HUES6 (cell line): ENCODE measurements around the gene ARHGEF10L.

Experiments used
- H3K27ac ChIP-seq: 2 replicates; pipeline ENCODE4 v1.7.0; 2013; ENCODE audit warnings: low read depth, mild to moderate bottlenecking, low read length, inconsistent platforms
- H3K27me3 ChIP-seq: 2 replicates; pipeline ENCODE4 v1.6.1; 2013; ENCODE audit warnings: low read length; ENCODE audit not compliant: control insufficient read depth, insufficient read depth
- H3K36me3 ChIP-seq: 2 replicates; pipeline ENCODE4 v1.6.1; 2013; ENCODE audit warnings: low read length; ENCODE audit not compliant: control insufficient read depth, insufficient read depth
- H3K4me1 ChIP-seq: 2 replicates; pipeline ENCODE4 v1.6.1; 2013; ENCODE audit warnings: low read length; ENCODE audit not compliant: control insufficient read depth, insufficient read depth
- H3K4me3 ChIP-seq: 2 replicates; pipeline ENCODE4 v1.5.1; 2013; ENCODE audit warnings: low read depth, low read length
- H3K9ac ChIP-seq: one replicate; pipeline ENCODE4 v1.6.1; 2013; ENCODE audit warnings: mild to moderate bottlenecking, low read length
- H3K9me3 ChIP-seq: 2 replicates; pipeline ENCODE4 v1.6.1; 2013; ENCODE audit warnings: low read depth, low read length; ENCODE audit not compliant: control insufficient read depth, insufficient read depth

Gene ARHGEF10L

DNA sequence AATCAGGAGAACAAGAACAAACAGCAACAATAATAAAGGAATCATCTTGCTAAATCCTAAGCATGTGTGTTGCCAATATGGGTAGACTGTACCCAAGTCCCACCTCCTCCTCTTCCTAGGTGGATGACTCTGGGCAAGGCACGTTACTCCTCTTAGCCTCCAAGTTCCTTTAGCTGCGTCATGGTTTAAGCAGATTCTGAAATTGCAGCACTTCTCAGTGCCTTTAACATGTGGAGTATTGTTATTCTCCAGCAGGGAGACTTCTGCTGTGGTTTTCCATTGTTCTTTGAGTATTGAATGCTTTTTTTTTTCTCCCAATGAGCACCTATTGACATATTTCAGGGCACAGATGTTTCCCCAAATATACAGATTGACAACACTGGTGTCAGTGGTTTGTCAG, 15.5 kb downstream of the ARHGEF10L start:
- Histone ChIP-seq H3K36me3 (no peaks in the 10 kb centered on the region), H3K4me1 (peaks cover 56% of the 10 kb centered on the region), H3K27me3 (no peaks in the 10 kb centered on the region), H3K4me3 (no peak overlapping the region), H3K27ac (no peak overlapping the region), H3K9ac (no peak overlapping the region), H3K9me3 (no peaks in the 10 kb centered on the region)

GRCh38 chr1:17557986-17558385, 18.5 kb downstream of the ARHGEF10L start:
- peaks cover 48% of the 10 kb centered on the region for H3K4me1 ChIP-seq
- no peaks in the 10 kb centered on the region for H3K27me3 ChIP-seq
- H3K36me3 ChIP-seq: no peaks in the 10 kb centered on the region
- H3K9me3 ChIP-seq: no peaks in the 10 kb centered on the region
- H3K4me3 ChIP-seq: no peak overlapping the region
- H3K27ac ChIP-seq: no peak overlapping the region
- H3K9ac ChIP-seq: no peak overlapping the region

DNA sequence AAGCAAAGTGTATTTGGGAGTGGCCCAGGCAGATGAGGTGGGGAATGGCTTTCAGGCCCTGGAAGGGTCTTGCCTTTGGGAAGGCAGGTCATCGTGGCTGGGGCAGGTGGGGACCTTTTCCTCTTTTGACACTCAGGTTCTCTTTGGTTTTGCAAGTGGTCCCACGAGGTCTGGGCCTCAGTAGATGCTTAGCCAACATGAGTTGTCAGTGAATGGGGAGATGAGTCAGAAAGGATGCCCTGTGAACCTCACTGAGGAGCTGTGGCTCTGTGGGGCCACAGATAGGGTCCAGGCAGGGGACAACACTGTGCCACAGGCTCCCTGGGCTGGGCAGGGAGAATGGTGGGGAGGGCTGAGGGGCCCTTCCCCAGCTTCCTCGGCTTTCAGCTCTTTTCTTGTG, 19.0 kb downstream of the ARHGEF10L start:
- Histone ChIP-seq H3K27ac (no peak overlapping the region), H3K9ac (no peak overlapping the region), H3K9me3 (no peaks in the 10 kb centered on the region), H3K4me3 (no peak overlapping the region), H3K27me3 (no peaks in the 10 kb centered on the region), H3K4me1 (peaks cover 48% of the 10 kb centered on the region), H3K36me3 (no peaks in the 10 kb centered on the region)

GRCh38 chr1:17558954-17559614, 19.6 kb downstream of the ARHGEF10L start:
- Histone ChIP-seq H3K9ac (no peak overlapping the region), H3K4me3 (no peak overlapping the region), H3K4me1 (peaks cover 44% of the 10 kb centered on the region)

GRCh38 chr1:17559615-17560419, 20.3 kb downstream of the ARHGEF10L start:
- Histone ChIP-seq H3K27me3 (no peaks in the 10 kb centered on the region), H3K36me3 (no peaks in the 10 kb centered on the region), H3K4me1 (peaks cover 49% of the 10 kb centered on the region), H3K9ac (no peak overlapping the region), H3K9me3 (no peaks in the 10 kb centered on the region), H3K27ac (no peak overlapping the region), H3K4me3 (no peak overlapping the region)

More at GRCh38 chr1:17558954-17559614, 19.6 kb downstream of the ARHGEF10L start:
- Histone ChIP-seq H3K27ac (no peak overlapping the region), H3K9me3 (no peaks in the 10 kb centered on the region), H3K36me3 (no peaks in the 10 kb centered on the region), H3K27me3 (no peaks in the 10 kb centered on the region)

- H3K36me3 ChIP-seq: no peaks in the 10 kb centered on the region
- no peak overlapping the region for H3K27ac ChIP-seq
- H3K4me1 ChIP-seq: peaks cover 62% of the 10 kb centered on the region
- no peak overlapping the region for H3K4me3 ChIP-seq
- no peaks in the 10 kb centered on the region for H3K27me3 ChIP-seq
- no peak overlapping the region for H3K9ac ChIP-seq
- no peaks in the 10 kb centered on the region for H3K9me3 ChIP-seq
Observed at GRCh38 chr1:17561247-17561548, 21.7 kb downstream of the ARHGEF10L start.

DNA sequence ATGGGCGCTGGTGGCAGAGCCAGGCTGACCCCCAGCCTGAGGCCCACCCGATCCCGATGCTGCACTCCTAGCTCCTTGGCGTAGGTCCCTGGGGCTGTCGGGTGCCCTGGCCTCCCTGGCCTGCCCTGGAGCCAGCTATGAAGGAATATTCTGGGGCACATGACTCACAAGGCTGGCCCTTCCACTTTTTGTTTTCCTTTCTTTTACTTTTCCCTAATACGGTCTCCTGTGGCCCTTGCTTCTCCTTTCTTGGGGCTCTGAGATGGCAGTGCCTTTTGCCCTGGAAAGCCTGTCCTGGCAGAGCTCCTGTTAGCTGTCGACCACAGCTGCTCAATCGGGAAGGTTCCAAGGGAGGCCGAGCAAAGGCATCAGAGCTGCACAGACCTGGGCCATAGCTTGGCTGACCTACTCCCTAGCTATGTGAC, 22.1 kb downstream of the ARHGEF10L start:
- no peak overlapping the region for H3K9ac ChIP-seq
- no peak overlapping the region for H3K4me3 ChIP-seq
- no peak overlapping the region for H3K27ac ChIP-seq
- H3K27me3 ChIP-seq: no peaks in the 10 kb centered on the region
- H3K4me1 ChIP-seq: peaks cover 60% of the 10 kb centered on the region
- H3K36me3 ChIP-seq: no peaks in the 10 kb centered on the region
- H3K9me3 ChIP-seq: no peaks in the 10 kb centered on the region

DNA sequence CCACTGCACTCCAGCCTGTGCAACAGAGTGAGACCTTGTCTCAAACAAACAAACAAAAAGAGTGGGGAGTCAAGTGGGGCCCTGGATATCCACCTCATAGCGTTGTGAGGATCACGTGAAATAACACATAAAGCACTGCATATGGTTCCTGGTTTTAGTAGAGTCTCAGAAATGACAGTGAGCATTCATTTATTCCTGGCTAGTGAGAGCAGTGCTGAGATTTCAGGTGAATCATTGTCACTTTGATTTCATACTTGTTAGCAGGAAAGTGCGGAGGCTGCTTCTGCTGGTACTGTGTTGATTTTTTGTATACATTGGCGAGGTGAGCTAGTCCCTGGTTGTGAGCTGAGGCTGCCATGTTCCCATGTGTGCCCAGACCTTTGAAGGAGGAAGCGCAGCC, 22.9 kb downstream of the ARHGEF10L start:
- Histone ChIP-seq H3K27me3 (no peaks in the 10 kb centered on the region), H3K27ac (no peak overlapping the region), H3K9me3 (no peaks in the 10 kb centered on the region), H3K9ac (no peak overlapping the region), H3K4me1 (peaks cover 60% of the 10 kb centered on the region), H3K4me3 (no peak overlapping the region), H3K36me3 (no peaks in the 10 kb centered on the region)

DNA sequence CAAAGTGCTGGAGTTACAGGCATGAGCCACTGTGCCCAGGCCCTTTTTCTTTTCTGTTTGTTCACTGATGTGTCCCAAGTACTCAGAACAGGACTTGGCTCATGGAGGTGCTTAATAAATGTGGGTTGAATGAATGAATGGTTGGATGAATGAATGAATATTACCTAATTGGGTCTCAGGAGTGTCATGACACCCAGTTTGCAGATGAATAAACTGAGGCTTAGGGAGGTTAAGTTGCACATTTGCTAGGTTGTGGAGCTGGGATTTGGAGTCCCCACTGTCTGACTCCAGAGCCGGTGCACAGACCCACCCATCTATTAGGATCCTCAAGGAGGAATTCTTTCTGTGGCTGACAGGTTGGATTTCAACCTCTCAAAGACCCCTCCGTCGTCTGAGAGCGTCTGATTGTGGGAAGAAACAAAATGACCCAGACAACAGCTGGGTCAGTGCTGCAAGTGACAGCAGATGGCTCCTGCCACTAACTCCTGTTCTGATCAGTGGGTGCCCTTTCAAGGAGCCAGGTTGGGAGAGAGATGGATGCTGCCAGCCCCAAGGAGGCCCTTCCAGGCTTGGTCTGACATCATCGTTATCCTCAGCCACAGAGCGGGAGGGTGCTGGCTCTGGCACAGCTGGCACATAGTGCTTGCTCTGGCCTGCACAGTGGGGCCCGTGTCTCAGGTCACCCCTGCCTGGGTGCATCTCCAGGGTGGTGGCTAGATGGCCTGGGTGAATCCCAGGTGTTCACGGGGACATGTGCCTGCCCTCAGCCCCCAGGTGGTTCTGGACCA, 24.2 kb downstream of the ARHGEF10L start:
- Histone ChIP-seq H3K4me1 (peaks cover 57% of the 10 kb centered on the region), H3K27ac (no peak overlapping the region)

GRCh38 chr1:17564458-17565393, 25.2 kb downstream of the ARHGEF10L start:
- Histone ChIP-seq H3K36me3 (no peaks in the 10 kb centered on the region), H3K9ac (no peak overlapping the region), H3K4me1 (peaks cover 57% of the 10 kb centered on the region), H3K4me3 (peak overlapping the region; percentile 4; the same call in 1 of the 2 replicates), H3K27ac (no peak overlapping the region), H3K27me3 (no peaks in the 10 kb centered on the region), H3K9me3 (no peaks in the 10 kb centered on the region)

More for the DNA sequence above, 24.2 kb downstream of the ARHGEF10L start:
- Histone ChIP-seq H3K27me3 (no peaks in the 10 kb centered on the region), H3K4me3 (no peak overlapping the region), H3K9ac (no peak overlapping the region), H3K9me3 (no peaks in the 10 kb centered on the region), H3K36me3 (no peaks in the 10 kb centered on the region)
